RWPE2 (cell line): ENCODE data around the gene C1orf21.

ENCODE experiments used
- ATAC-seq: fragments of 200-7000 bp; cut with Tn5 transposase; 3 replicates; pipeline ENCODE4 v1.9.1; 2021; ENCODE audit warnings: low read depth
- DNase-seq: peaks from one replicate; pipeline ENCODE4 v3.0.0-alpha.2; 2020; ENCODE audit warnings: low spot score
- H3K27ac ChIP-seq: fragments of 450-650 bp; 2 replicates; pipeline ENCODE4 v1.5.1; 2017; ENCODE audit warnings: mild to moderate bottlenecking; ENCODE audit not compliant: poor library complexity, severe bottlenecking
- H3K27me3 ChIP-seq: fragments of 250-450 bp; sonication (Bioruptor Pico); 2 replicates; pipeline ENCODE4 v1.5.1; 2021; ENCODE audit warnings: mild to moderate bottlenecking, moderate library complexity; ENCODE audit not compliant: insufficient read depth, poor library complexity, severe bottlenecking
- H3K36me3 ChIP-seq: fragments of 250-450 bp; sonication (Bioruptor Pico); 2 replicates; pipeline ENCODE4 v1.5.1; 2020; ENCODE audit warnings: low read depth, mild to moderate bottlenecking, moderate library complexity
- H3K4me1 ChIP-seq: fragments of 250-450 bp; sonication (Bioruptor Pico); 2 replicates; pipeline ENCODE4 v1.5.1; 2021; ENCODE audit warnings: mild to moderate bottlenecking, moderate library complexity; ENCODE audit not compliant: insufficient read depth, poor library complexity, severe bottlenecking
- H3K4me3 ChIP-seq: fragments of 250-450 bp; sonication (Bioruptor Pico); 2 replicates; pipeline ENCODE4 v1.5.1; 2021; ENCODE audit warnings: mild to moderate bottlenecking, moderate library complexity; ENCODE audit not compliant: severe bottlenecking
- H3K9me3 ChIP-seq: fragments of 250-450 bp; sonication (Bioruptor Pico); 2 replicates; pipeline ENCODE4 v1.5.1; 2021; ENCODE audit warnings: mild to moderate bottlenecking, moderate library complexity; ENCODE audit not compliant: severe bottlenecking
- CTCF ChIP-seq: fragments of 450-650 bp; IDR thresholded peaks from one replicate; pipeline ENCODE4 v1.5.1; 2017; ENCODE audit warnings: mild to moderate bottlenecking, moderate library complexity; ENCODE audit not compliant: poor library complexity, severe bottlenecking

The C1orf21 gene

GRCh38 chr1:184383772-184384323 is 3.0 kb upstream of the C1orf21 start:
- no peak overlapping the region for H3K27ac ChIP-seq
- no peaks in the 10 kb centered on the region for H3K9me3 ChIP-seq
- H3K27me3 ChIP-seq = no peaks in the 10 kb centered on the region
- peaks cover 3% of the 10 kb centered on the region for H3K4me1 ChIP-seq
- no peak for DNase-seq
- TF ChIP-seq CTCF = no peak
- H3K36me3 ChIP-seq = no peaks in the 10 kb centered on the region
- ATAC-seq = no peak
- no peak overlapping the region for H3K4me3 ChIP-seq

- ATAC-seq = no peak
- H3K4me1 ChIP-seq = peaks cover 23% of the 10 kb centered on the region
- H3K9me3 ChIP-seq = no peaks in the 10 kb centered on the region
- no peaks in the 10 kb centered on the region for H3K36me3 ChIP-seq
- no peaks in the 10 kb centered on the region for H3K27me3 ChIP-seq
- DNase-seq = no peak
- H3K4me3 ChIP-seq = peak overlapping the region; percentile 57
- H3K27ac ChIP-seq = no peak overlapping the region
- TF ChIP-seq CTCF = no peak
Observed at GRCh38 chr1:184385865-184386311, 941 bp upstream of the C1orf21 start.

GRCh38 chr1:184387069-184387475 is 243 bp downstream of the C1orf21 start:
- TF ChIP-seq CTCF = no peak
- ATAC-seq = no peak
- H3K9me3 ChIP-seq = no peaks in the 10 kb centered on the region
- H3K36me3 ChIP-seq = no peaks in the 10 kb centered on the region
- peaks cover 23% of the 10 kb centered on the region for H3K4me1 ChIP-seq
- H3K27ac ChIP-seq = peak overlapping the region; percentile 68
- peak overlapping the region; percentile 57 for H3K4me3 ChIP-seq
- no peak for DNase-seq
- H3K27me3 ChIP-seq = no peaks in the 10 kb centered on the region

- DNase-seq (peak; percentile 66), ATAC-seq (peak; percentile 37)
- H3K27me3 ChIP-seq = no peaks in the 10 kb centered on the region
- H3K9me3 ChIP-seq = no peaks in the 10 kb centered on the region
- no peaks in the 10 kb centered on the region for H3K36me3 ChIP-seq
- peak overlapping the region; percentile 68 for H3K27ac ChIP-seq
- H3K4me1 ChIP-seq = peaks cover 23% of the 10 kb centered on the region
- TF ChIP-seq CTCF = no peak
- peak overlapping the region; percentile 57 for H3K4me3 ChIP-seq
Observed at GRCh38 chr1:184387476-184388318, 868 bp downstream of the C1orf21 start.
